ENCODE data around the gene TSPY4.
"Not testable (repeated sequence)": the region's sequence is repeated elsewhere in the genome, so short reads cannot be mapped to it uniquely, and the experiment has no call there.

TSPY4 gene, protein sequence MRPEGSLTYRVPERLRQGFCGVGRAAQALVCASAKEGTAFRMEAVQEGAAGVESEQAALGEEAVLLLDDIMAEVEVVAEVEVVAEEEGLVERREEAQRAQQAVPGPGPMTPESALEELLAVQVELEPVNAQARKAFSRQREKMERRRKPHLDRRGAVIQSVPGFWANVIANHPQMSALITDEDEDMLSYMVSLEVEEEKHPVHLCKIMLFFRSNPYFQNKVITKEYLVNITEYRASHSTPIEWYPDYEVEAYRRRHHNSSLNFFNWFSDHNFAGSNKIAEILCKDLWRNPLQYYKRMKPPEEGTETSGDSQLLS

DNA sequence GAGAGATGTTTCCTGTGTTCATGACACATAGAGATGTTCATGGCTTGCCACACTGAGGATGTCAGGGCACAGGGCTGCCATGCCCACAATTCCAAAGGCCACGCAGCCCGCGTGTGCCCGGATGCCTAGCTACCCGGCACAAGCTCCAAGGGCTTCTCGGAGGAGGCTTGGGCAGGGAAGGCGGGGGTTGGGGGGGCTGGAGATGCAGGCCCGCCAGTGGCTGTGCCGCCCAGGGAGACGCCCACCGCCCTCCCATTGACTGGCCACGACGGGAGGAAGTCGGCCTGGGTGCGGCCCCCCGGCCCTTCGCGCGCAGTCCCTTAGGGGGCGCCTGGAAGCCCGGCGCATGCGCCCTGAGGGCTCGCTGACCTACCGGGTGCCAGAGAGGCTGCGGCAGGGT is at the start of gene TSPY4:
TSS of gene TSPY4 (plus strand) at position 301 of the 400 bp plus-strand sequence. CDS start at position 347, 46 bp downstream.
- H3K27me3 ChIP-seq (ENCODE audit: control insufficient read depth, insufficient read depth, low read length); H3K9me3 ChIP-seq (ENCODE audit: control insufficient read depth, insufficient read depth, low read length); H3K36me3 ChIP-seq (ENCODE audit: control insufficient read depth, insufficient read depth, low read length); H3K9ac ChIP-seq (ENCODE audit: low read depth, low read length); H3K4me3 ChIP-seq (ENCODE audit: low read depth, low read length); H3K4me1 ChIP-seq (ENCODE audit: control insufficient read depth, insufficient read depth, low read length): not testable (repeated sequence)

DNA sequence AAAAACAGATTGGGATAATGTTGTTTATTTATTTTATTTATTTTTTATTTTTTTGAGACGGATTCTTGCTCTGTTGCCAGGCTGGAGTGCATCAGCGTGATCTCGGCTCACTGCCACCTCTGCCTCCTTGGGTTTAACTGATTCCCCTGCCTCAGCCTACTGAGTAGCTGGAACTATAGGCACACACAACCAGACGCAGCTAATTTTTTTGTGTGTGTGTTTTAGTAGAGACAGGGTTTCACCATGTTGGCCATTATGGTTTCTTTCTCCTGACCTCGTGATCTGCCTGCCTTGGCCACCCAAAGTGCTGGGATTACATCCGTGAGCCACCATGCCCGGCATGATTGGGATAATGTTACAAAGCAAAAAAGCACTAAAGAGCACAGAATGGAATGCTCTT is 16.3 kb upstream of the TSPY4 start:
- Histone ChIP-seq H3K4me3 (ENCODE audit: low read depth, low read length) (no peak overlapping the region), H3K36me3 (ENCODE audit: control insufficient read depth, insufficient read depth, low read length) (no peaks in the 10 kb centered on the region), H3K9me3 (ENCODE audit: control insufficient read depth, insufficient read depth, low read length) (no peaks in the 10 kb centered on the region), H3K9ac (ENCODE audit: low read depth, low read length) (no peak overlapping the region), H3K4me1 (ENCODE audit: control insufficient read depth, insufficient read depth, low read length) (no peaks in the 10 kb centered on the region), H3K27me3 (ENCODE audit: control insufficient read depth, insufficient read depth, low read length) (no peaks in the 10 kb centered on the region)

- not testable (repeated sequence) for H3K36me3 ChIP-seq (ENCODE audit: control insufficient read depth, insufficient read depth, low read length); H3K9me3 ChIP-seq (ENCODE audit: control insufficient read depth, insufficient read depth, low read length); H3K27me3 ChIP-seq (ENCODE audit: control insufficient read depth, insufficient read depth, low read length); H3K4me3 ChIP-seq (ENCODE audit: low read depth, low read length); H3K4me1 ChIP-seq (ENCODE audit: control insufficient read depth, insufficient read depth, low read length); H3K9ac ChIP-seq (ENCODE audit: low read depth, low read length)
These were observed 20.2 kb downstream of the TSPY4 start, which contains the start of gene TSPY8 for GRCh38 chrY:9357497-9357896. Gene TSPY8 (plus strand): TSS chrY:9357797. CDS start chrY:9357843, 46 bp downstream.
